HEK293 (cell line): ENCODE results near the gene RAD50.
"Not testable (repeated sequence)": the region's sequence is repeated elsewhere in the genome, so short reads cannot be mapped to it uniquely, and the experiment has no call there.

ENCODE experiments used
- CTCF ChIP-seq: fragments of 450-650 bp; formaldehyde crosslinking; IDR thresholded peaks from 2 replicates; pipeline ENCODE4 v1.5.1; 2016; ENCODE audit warnings: missing biosample characterization, missing genetic modification characterization
- KLF8 ChIP-seq: fragments of 450-650 bp; formaldehyde crosslinking; IDR thresholded peaks from 2 replicates; pipeline ENCODE4 v1.5.1; 2016; ENCODE audit warnings: missing biosample characterization, missing genetic modification characterization
- RBAK ChIP-seq: fragments of 450-650 bp; formaldehyde crosslinking; IDR thresholded peaks from 2 replicates; pipeline ENCODE4 v1.5.1; 2016; ENCODE audit warnings: missing biosample characterization, missing genetic modification characterization
- TCF7L2 ChIP-seq: IDR thresholded peaks from 2 replicates; pipeline ENCODE4 v1.6.1; 2011; ENCODE audit warnings: low read depth, mild to moderate bottlenecking, inconsistent platforms, low read length, moderate library complexity, borderline replicate concordance
- TSHZ1 ChIP-seq: fragments of 450-650 bp; formaldehyde crosslinking; IDR thresholded peaks from 2 replicates; pipeline ENCODE4 v1.5.1; 2016; ENCODE audit warnings: missing biosample characterization, missing genetic modification characterization, borderline replicate concordance
- ZBTB7A ChIP-seq: fragments of 450-650 bp; formaldehyde crosslinking; IDR thresholded peaks from 2 replicates; pipeline ENCODE4 v1.5.1; 2016; ENCODE audit warnings: low read depth, missing biosample characterization, missing genetic modification characterization
- ZNF133 ChIP-seq: fragments of 450-650 bp; formaldehyde crosslinking; IDR thresholded peaks from 2 replicates; pipeline ENCODE4 v1.5.1; 2016; ENCODE audit warnings: missing biosample characterization, missing genetic modification characterization
- ZNF223 ChIP-seq: fragments of 450-650 bp; formaldehyde crosslinking; IDR thresholded peaks from 2 replicates; pipeline ENCODE4 v1.5.1; 2016; ENCODE audit warnings: missing biosample characterization, missing genetic modification characterization
- ZNF488 ChIP-seq: fragments of 450-650 bp; formaldehyde crosslinking; IDR thresholded peaks from 2 replicates; pipeline ENCODE4 v1.5.1; 2016; ENCODE audit warnings: missing biosample characterization, missing genetic modification characterization
- ZNF585B ChIP-seq: fragments of 450-650 bp; formaldehyde crosslinking; IDR thresholded peaks from 2 replicates; pipeline ENCODE4 v1.5.1; 2016; ENCODE audit warnings: missing biosample characterization, missing genetic modification characterization
- ZNF768 ChIP-seq: fragments of 450-650 bp; formaldehyde crosslinking; IDR thresholded peaks from 2 replicates; pipeline ENCODE4 v1.5.1; 2018; ENCODE audit warnings: missing biosample characterization, mild to moderate bottlenecking, missing genetic modification characterization
- ZNF776 ChIP-seq: fragments of 450-650 bp; formaldehyde crosslinking; IDR thresholded peaks from 2 replicates; pipeline ENCODE4 v1.5.0; 2017; ENCODE audit warnings: missing biosample characterization, missing genetic modification characterization, borderline replicate concordance

- TF ChIP-seq RBAK (tag by site-specific recombination); ZNF223; ZNF768 (tag by site-specific recombination); CTCF (tag by site-specific recombination); ZNF776 (tag by site-specific recombination); ZNF488; ZNF133 (tag by site-specific recombination); TCF7L2; TSHZ1; ZBTB7A (tag by site-specific recombination); KLF8 (tag by site-specific recombination); ZNF585B (tag by site-specific recombination): not testable (repeated sequence)
These were observed 76.8 kb downstream of the RAD50 start for GRCh38 chr5:132633587-132633986.
